Measurements from ENCODE around the gene NUTM2F.

Gene NUTM2F

GRCh38 chr9:94270009-94270408 is 58.4 kb downstream of the NUTM2F start:
- H3K4me3 ChIP-seq (ENCODE audit: low read length), result no peak overlapping the region
- TF ChIP-seq, protein P1, sequence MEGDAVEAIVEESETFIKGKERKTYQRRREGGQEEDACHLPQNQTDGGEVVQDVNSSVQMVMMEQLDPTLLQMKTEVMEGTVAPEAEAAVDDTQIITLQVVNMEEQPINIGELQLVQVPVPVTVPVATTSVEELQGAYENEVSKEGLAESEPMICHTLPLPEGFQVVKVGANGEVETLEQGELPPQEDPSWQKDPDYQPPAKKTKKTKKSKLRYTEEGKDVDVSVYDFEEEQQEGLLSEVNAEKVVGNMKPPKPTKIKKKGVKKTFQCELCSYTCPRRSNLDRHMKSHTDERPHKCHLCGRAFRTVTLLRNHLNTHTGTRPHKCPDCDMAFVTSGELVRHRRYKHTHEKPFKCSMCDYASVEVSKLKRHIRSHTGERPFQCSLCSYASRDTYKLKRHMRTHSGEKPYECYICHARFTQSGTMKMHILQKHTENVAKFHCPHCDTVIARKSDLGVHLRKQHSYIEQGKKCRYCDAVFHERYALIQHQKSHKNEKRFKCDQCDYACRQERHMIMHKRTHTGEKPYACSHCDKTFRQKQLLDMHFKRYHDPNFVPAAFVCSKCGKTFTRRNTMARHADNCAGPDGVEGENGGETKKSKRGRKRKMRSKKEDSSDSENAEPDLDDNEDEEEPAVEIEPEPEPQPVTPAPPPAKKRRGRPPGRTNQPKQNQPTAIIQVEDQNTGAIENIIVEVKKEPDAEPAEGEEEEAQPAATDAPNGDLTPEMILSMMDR (conservative IDR thresholded peaks at IDR 0.05; ENCODE audit: low read length), result no peak
- no peak for DNase-seq (ENCODE audit: low read depth)

GRCh38 chr9:94269264-94269663 is 59.2 kb downstream of the NUTM2F start:
- no peak for DNase-seq (ENCODE audit: low read depth)
- TF ChIP-seq, protein P1 (conservative IDR thresholded peaks at IDR 0.05; ENCODE audit: low read length), result no peak
- H3K4me3 ChIP-seq (ENCODE audit: low read length), result no peak overlapping the region

Measured in AG10803 (cell line).